ENCODE results near the gene SLC15A3.

Gene SLC15A3

GRCh38 chr11:60919956-60920355 is 32.0 kb downstream of the SLC15A3 start:
- TF ChIP-seq CTCF (IDR thresholded peaks at IDR 0.05; ENCODE audit: borderline replicate concordance, control extremely low read depth, extremely low read depth, insufficient read depth, missing control alignments) = no peak
- in situ Hi-C loops (cut with MboI; ENCODE audit: low sequenced_read_pairs, unreplicated experiment) = no loop called here
- DNase-seq (ENCODE audit: low spot score) = no peak

- no peak for DNase-seq (ENCODE audit: low spot score)
- in situ Hi-C loops (cut with MboI; ENCODE audit: low sequenced_read_pairs, unreplicated experiment) = no loop called here
Observed at GRCh38 chr11:60919320-60919719, 32.7 kb downstream of the SLC15A3 start.

GRCh38 chr11:60918939-60919265 is 33.1 kb downstream of the SLC15A3 start:
- in situ Hi-C loops (cut with MboI; ENCODE audit: low sequenced_read_pairs, unreplicated experiment) = no loop called here
- no peak for TF ChIP-seq CTCF (IDR thresholded peaks at IDR 0.05; ENCODE audit: borderline replicate concordance, control extremely low read depth, extremely low read depth, insufficient read depth, missing control alignments)
- no peak for DNase-seq (ENCODE audit: low spot score)

More at GRCh38 chr11:60919320-60919719, 32.7 kb downstream of the SLC15A3 start:
- TF ChIP-seq CTCF (IDR thresholded peaks at IDR 0.05; ENCODE audit: borderline replicate concordance, control extremely low read depth, extremely low read depth, insufficient read depth, missing control alignments) = no peak

GRCh38 chr11:60918251-60918938 is 33.6 kb downstream of the SLC15A3 start:
- no peak for TF ChIP-seq CTCF (IDR thresholded peaks at IDR 0.05; ENCODE audit: borderline replicate concordance, control extremely low read depth, extremely low read depth, insufficient read depth, missing control alignments)
- DNase-seq (ENCODE audit: low spot score) = no peak
- in situ Hi-C loops (cut with MboI; ENCODE audit: low sequenced_read_pairs, unreplicated experiment) = no loop called here

GRCh38 chr11:60917267-60917666 is 34.7 kb downstream of the SLC15A3 start:
- no peak for TF ChIP-seq CTCF (IDR thresholded peaks at IDR 0.05; ENCODE audit: borderline replicate concordance, control extremely low read depth, extremely low read depth, insufficient read depth, missing control alignments)
- DNase-seq (ENCODE audit: low spot score) = no peak
- in situ Hi-C loops (cut with MboI; ENCODE audit: low sequenced_read_pairs, unreplicated experiment) = no loop called here

- in situ Hi-C loops (cut with MboI; ENCODE audit: low sequenced_read_pairs, unreplicated experiment) = no loop called here
- DNase-seq (ENCODE audit: low spot score) = no peak
- TF ChIP-seq CTCF (IDR thresholded peaks at IDR 0.05; ENCODE audit: borderline replicate concordance, control extremely low read depth, extremely low read depth, insufficient read depth, missing control alignments) = no peak
Observed at GRCh38 chr11:60916669-60917206, 35.2 kb downstream of the SLC15A3 start.
